ENCODE measurements around the gene TARDBP.
"Not testable (repeated sequence)": the region's sequence is repeated elsewhere in the genome, so short reads cannot be mapped to it uniquely, and the experiment has no call there.

TARDBP gene

GRCh38 chr1:11064942-11065341 is 52.5 kb downstream of the TARDBP start:
- no peaks in the 10 kb centered on the region for H3K9me3 ChIP-seq (ENCODE audit: insufficient read depth, low read depth, low read length)
- H3K36me3 ChIP-seq (ENCODE audit: insufficient read depth, low read depth, low read length) = peaks cover 61% of the 10 kb centered on the region

GRCh38 chr1:11065796-11066195 is 53.3 kb downstream of the TARDBP start:
- no peak overlapping the region for H3K4me3 ChIP-seq (ENCODE audit: low read length)
- no peaks in the 10 kb centered on the region for H3K9me3 ChIP-seq (ENCODE audit: insufficient read depth, low read depth, low read length)
- peaks cover 69% of the 10 kb centered on the region for H3K36me3 ChIP-seq (ENCODE audit: insufficient read depth, low read depth, low read length)
- H3K27me3 ChIP-seq (ENCODE audit: insufficient read depth, low read length) = no peaks in the 10 kb centered on the region
- H3K27ac ChIP-seq (ENCODE audit: low read length) = no peak overlapping the region
- no peak overlapping the region for H3K9ac ChIP-seq (ENCODE audit: low read depth, low read length)
- no peaks in the 10 kb centered on the region; the same call in 1 of the 2 replicates for H3K4me1 ChIP-seq (ENCODE audit: insufficient read depth, low read length)

More at GRCh38 chr1:11064942-11065341, 52.5 kb downstream of the TARDBP start:
- H3K9ac ChIP-seq (ENCODE audit: low read depth, low read length) = no peak overlapping the region
- H3K27ac ChIP-seq (ENCODE audit: low read length) = no peak overlapping the region
- H3K4me3 ChIP-seq (ENCODE audit: low read length) = no peak overlapping the region
- H3K4me1 ChIP-seq (ENCODE audit: insufficient read depth, low read length) = no peaks in the 10 kb centered on the region; the same call in 1 of the 2 replicates
- no peaks in the 10 kb centered on the region for H3K27me3 ChIP-seq (ENCODE audit: insufficient read depth, low read length)

GRCh38 chr1:11067716-11068599 is 55.5 kb downstream of the TARDBP start:
- Histone ChIP-seq H3K9ac (ENCODE audit: low read depth, low read length) (no peak overlapping the region), H3K36me3 (ENCODE audit: insufficient read depth, low read depth, low read length) (peaks cover 87% of the 10 kb centered on the region), H3K4me3 (ENCODE audit: low read length) (no peak overlapping the region), H3K27ac (ENCODE audit: low read length) (no peak overlapping the region), H3K4me1 (ENCODE audit: insufficient read depth, low read length) (no peaks in the 10 kb centered on the region), H3K27me3 (ENCODE audit: insufficient read depth, low read length) (no peaks in the 10 kb centered on the region), H3K9me3 (ENCODE audit: insufficient read depth, low read depth, low read length) (no peaks in the 10 kb centered on the region)

GRCh38 chr1:11068600-11069473 is 56.4 kb downstream of the TARDBP start:
- Histone ChIP-seq H3K27ac (ENCODE audit: low read length) (no peak overlapping the region), H3K9ac (ENCODE audit: low read depth, low read length) (no peak overlapping the region)

GRCh38 chr1:11070876-11071275 is 58.4 kb downstream of the TARDBP start:
- no peak overlapping the region for H3K9ac ChIP-seq (ENCODE audit: low read depth, low read length)
- H3K27me3 ChIP-seq (ENCODE audit: insufficient read depth, low read length) = no peaks in the 10 kb centered on the region
- no peak overlapping the region for H3K4me3 ChIP-seq (ENCODE audit: low read length)
- H3K36me3 ChIP-seq (ENCODE audit: insufficient read depth, low read depth, low read length) = peaks cover 94% of the 10 kb centered on the region
- H3K4me1 ChIP-seq (ENCODE audit: insufficient read depth, low read length) = no peaks in the 10 kb centered on the region
- H3K9me3 ChIP-seq (ENCODE audit: insufficient read depth, low read depth, low read length) = no peaks in the 10 kb centered on the region
- H3K27ac ChIP-seq (ENCODE audit: low read length) = no peak overlapping the region

More at GRCh38 chr1:11068600-11069473, 56.4 kb downstream of the TARDBP start:
- H3K27me3 ChIP-seq (ENCODE audit: insufficient read depth, low read length) = no peaks in the 10 kb centered on the region
- peaks cover 89% of the 10 kb centered on the region for H3K36me3 ChIP-seq (ENCODE audit: insufficient read depth, low read depth, low read length)
- no peaks in the 10 kb centered on the region for H3K4me1 ChIP-seq (ENCODE audit: insufficient read depth, low read length)
- H3K9me3 ChIP-seq (ENCODE audit: insufficient read depth, low read depth, low read length) = no peaks in the 10 kb centered on the region
- no peak overlapping the region for H3K4me3 ChIP-seq (ENCODE audit: low read length)

- Histone ChIP-seq H3K4me1 (ENCODE audit: insufficient read depth, low read length) (no peaks in the 10 kb centered on the region), H3K27me3 (ENCODE audit: insufficient read depth, low read length) (no peaks in the 10 kb centered on the region), H3K4me3 (ENCODE audit: low read length) (no peak overlapping the region), H3K36me3 (ENCODE audit: insufficient read depth, low read depth, low read length) (peaks cover 94% of the 10 kb centered on the region), H3K9ac (ENCODE audit: low read depth, low read length) (no peak overlapping the region), H3K27ac (ENCODE audit: low read length) (no peak overlapping the region), H3K9me3 (ENCODE audit: insufficient read depth, low read depth, low read length) (no peaks in the 10 kb centered on the region)
Measured at GRCh38 chr1:11071463-11072215, 59.2 kb downstream of the TARDBP start.

GRCh38 chr1:11072216-11072917 is 59.9 kb downstream of the TARDBP start:
- Histone ChIP-seq H3K27ac (ENCODE audit: low read length) (no peak overlapping the region), H3K36me3 (ENCODE audit: insufficient read depth, low read depth, low read length) (peaks cover 98% of the 10 kb centered on the region), H3K27me3 (ENCODE audit: insufficient read depth, low read length) (no peaks in the 10 kb centered on the region), H3K4me1 (ENCODE audit: insufficient read depth, low read length) (no peaks in the 10 kb centered on the region), H3K9me3 (ENCODE audit: insufficient read depth, low read depth, low read length) (no peaks in the 10 kb centered on the region), H3K9ac (ENCODE audit: low read depth, low read length) (no peak overlapping the region), H3K4me3 (ENCODE audit: low read length) (no peak overlapping the region)

- not testable (repeated sequence) for H3K4me1 ChIP-seq (ENCODE audit: insufficient read depth, low read length); H3K9me3 ChIP-seq (ENCODE audit: insufficient read depth, low read depth, low read length); H3K4me3 ChIP-seq (ENCODE audit: low read length); H3K9ac ChIP-seq (ENCODE audit: low read depth, low read length); H3K27me3 ChIP-seq (ENCODE audit: insufficient read depth, low read length); H3K27ac ChIP-seq (ENCODE audit: low read length)
- H3K36me3 ChIP-seq (ENCODE audit: insufficient read depth, low read depth, low read length) = peaks cover 95% of the 10 kb centered on the region
Measured at GRCh38 chr1:11073398-11073797, 60.9 kb downstream of the TARDBP start.

Measured in iPS-20b (cell line).